ENCODE data around the gene ACBD4. TPM values are rescaled to one million over a fixed set of nuclear protein-coding genes. Genes with fewer than 3 reads are reported as not detected.
A peak's percentile ranks its signal among the peaks of the same experiment; 100 is the strongest.

The ACBD4 gene
- total and polyA plus RNA-seq, 2 of the 13 experiments (the other 11 are each of a cell fraction or from before 2014, with no cell fraction given), result 16.1 to 26.9 TPM

DNA sequence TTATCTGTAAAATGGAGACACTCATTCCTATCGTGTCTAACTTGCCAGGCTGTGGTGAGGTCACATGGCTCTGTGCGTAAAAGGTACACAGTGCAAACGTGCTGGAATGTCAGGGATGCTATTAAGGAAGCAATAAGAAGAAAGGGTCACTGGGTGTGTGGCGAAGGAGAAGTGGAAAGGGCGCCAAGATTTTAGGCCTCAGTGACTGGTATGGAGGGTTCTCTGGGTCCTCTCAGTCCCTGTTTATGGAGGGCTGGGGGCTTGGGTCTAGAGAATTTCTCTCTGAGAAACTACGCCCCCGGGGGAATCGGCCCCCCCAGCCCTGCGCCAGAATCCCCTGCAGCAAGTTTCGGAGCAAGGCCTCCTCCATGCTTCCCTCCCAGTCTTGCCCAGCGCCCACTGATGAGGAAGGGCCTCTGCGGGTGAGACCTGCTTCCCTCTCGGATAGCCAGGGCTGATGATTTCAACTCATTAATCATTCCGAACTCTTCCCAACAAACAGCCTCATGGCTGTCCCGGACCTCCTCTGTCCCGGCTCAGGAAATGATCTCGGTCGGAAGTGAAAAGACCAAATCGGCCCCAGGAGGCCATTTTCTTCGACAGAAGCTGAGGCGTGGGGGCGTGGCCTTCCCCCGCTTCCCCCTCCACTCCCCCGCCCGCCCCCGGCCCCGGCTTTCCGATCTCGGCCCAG lies 11.5 kb downstream of the ACBD4 start (continued):
- TF ChIP-seq MTA3 (CRISPR knock-in tag; IDR thresholded peaks at IDR 0.05), result no peak
- TF ChIP-seq, protein P1, sequence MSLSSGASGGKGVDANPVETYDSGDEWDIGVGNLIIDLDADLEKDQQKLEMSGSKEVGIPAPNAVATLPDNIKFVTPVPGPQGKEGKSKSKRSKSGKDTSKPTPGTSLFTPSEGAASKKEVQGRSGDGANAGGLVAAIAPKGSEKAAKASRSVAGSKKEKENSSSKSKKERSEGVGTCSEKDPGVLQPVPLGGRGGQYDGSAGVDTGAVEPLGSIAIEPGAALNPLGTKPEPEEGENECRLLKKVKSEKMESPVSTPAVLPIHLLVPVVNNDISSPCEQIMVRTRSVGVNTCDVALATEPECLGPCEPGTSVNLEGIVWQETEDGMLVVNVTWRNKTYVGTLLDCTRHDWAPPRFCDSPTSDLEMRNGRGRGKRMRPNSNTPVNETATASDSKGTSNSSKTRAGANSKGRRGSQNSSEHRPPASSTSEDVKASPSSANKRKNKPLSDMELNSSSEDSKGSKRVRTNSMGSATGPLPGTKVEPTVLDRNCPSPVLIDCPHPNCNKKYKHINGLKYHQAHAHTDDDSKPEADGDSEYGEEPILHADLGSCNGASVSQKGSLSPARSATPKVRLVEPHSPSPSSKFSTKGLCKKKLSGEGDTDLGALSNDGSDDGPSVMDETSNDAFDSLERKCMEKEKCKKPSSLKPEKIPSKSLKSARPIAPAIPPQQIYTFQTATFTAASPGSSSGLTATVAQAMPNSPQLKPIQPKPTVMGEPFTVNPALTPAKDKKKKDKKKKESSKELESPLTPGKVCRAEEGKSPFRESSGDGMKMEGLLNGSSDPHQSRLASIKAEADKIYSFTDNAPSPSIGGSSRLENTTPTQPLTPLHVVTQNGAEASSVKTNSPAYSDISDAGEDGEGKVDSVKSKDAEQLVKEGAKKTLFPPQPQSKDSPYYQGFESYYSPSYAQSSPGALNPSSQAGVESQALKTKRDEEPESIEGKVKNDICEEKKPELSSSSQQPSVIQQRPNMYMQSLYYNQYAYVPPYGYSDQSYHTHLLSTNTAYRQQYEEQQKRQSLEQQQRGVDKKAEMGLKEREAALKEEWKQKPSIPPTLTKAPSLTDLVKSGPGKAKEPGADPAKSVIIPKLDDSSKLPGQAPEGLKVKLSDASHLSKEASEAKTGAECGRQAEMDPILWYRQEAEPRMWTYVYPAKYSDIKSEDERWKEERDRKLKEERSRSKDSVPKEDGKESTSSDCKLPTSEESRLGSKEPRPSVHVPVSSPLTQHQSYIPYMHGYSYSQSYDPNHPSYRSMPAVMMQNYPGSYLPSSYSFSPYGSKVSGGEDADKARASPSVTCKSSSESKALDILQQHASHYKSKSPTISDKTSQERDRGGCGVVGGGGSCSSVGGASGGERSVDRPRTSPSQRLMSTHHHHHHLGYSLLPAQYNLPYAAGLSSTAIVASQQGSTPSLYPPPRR (CRISPR knock-in tag; IDR thresholded peaks at IDR 0.05; ENCODE audit: borderline replicate concordance), result no peak
- TF ChIP-seq RELA (CRISPR knock-in tag; IDR thresholded peaks at IDR 0.05), result no peak
- TF ChIP-seq RNF2 (conservative IDR thresholded peaks at IDR 0.05; ENCODE audit: low read depth), result no peak
- TF ChIP-seq SATB2 (CRISPR knock-in tag; IDR thresholded peaks at IDR 0.05), result no peak
- TF ChIP-seq ZNF17 (CRISPR knock-in tag; IDR thresholded peaks at IDR 0.05), result no peak
- TF ChIP-seq ZNF556 (CRISPR knock-in tag; IDR thresholded peaks at IDR 0.05; ENCODE audit: borderline replicate concordance), result no peak
- TF ChIP-seq, protein P2, sequence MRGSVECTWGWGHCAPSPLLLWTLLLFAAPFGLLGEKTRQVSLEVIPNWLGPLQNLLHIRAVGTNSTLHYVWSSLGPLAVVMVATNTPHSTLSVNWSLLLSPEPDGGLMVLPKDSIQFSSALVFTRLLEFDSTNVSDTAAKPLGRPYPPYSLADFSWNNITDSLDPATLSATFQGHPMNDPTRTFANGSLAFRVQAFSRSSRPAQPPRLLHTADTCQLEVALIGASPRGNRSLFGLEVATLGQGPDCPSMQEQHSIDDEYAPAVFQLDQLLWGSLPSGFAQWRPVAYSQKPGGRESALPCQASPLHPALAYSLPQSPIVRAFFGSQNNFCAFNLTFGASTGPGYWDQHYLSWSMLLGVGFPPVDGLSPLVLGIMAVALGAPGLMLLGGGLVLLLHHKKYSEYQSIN (CRISPR knock-in tag; IDR thresholded peaks at IDR 0.05; ENCODE audit: borderline replicate concordance), result no peak
- TF ChIP-seq GTF2F1 (IDR thresholded peaks at IDR 0.05; ENCODE audit: low read length), result no peak
- TF ChIP-seq, protein P3, sequence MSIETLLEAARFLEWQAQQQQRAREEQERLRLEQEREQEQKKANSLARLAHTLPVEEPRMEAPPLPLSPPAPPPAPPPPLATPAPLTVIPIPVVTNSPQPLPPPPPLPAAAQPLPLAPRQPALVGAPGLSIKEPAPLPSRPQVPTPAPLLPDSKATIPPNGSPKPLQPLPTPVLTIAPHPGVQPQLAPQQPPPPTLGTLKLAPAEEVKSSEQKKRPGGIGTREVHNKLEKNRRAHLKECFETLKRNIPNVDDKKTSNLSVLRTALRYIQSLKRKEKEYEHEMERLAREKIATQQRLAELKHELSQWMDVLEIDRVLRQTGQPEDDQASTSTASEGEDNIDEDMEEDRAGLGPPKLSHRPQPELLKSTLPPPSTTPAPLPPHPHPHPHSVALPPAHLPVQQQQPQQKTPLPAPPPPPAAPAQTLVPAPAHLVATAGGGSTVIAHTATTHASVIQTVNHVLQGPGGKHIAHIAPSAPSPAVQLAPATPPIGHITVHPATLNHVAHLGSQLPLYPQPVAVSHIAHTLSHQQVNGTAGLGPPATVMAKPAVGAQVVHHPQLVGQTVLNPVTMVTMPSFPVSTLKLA (IDR thresholded peaks at IDR 0.05), result no peak
- TF ChIP-seq SETDB1 (CRISPR knock-in tag; IDR thresholded peaks at IDR 0.05; ENCODE audit: borderline replicate concordance), result no peak
- TF ChIP-seq ZNF660 (CRISPR knock-in tag; IDR thresholded peaks at IDR 0.05; ENCODE audit: borderline replicate concordance, low read depth), result no peak
- TF ChIP-seq ZNF121 (CRISPR knock-in tag; IDR thresholded peaks at IDR 0.05), result no peak
- no peak for TF ChIP-seq CENPX (CRISPR knock-in tag; IDR thresholded peaks at IDR 0.05)
- TF ChIP-seq, protein P4, sequence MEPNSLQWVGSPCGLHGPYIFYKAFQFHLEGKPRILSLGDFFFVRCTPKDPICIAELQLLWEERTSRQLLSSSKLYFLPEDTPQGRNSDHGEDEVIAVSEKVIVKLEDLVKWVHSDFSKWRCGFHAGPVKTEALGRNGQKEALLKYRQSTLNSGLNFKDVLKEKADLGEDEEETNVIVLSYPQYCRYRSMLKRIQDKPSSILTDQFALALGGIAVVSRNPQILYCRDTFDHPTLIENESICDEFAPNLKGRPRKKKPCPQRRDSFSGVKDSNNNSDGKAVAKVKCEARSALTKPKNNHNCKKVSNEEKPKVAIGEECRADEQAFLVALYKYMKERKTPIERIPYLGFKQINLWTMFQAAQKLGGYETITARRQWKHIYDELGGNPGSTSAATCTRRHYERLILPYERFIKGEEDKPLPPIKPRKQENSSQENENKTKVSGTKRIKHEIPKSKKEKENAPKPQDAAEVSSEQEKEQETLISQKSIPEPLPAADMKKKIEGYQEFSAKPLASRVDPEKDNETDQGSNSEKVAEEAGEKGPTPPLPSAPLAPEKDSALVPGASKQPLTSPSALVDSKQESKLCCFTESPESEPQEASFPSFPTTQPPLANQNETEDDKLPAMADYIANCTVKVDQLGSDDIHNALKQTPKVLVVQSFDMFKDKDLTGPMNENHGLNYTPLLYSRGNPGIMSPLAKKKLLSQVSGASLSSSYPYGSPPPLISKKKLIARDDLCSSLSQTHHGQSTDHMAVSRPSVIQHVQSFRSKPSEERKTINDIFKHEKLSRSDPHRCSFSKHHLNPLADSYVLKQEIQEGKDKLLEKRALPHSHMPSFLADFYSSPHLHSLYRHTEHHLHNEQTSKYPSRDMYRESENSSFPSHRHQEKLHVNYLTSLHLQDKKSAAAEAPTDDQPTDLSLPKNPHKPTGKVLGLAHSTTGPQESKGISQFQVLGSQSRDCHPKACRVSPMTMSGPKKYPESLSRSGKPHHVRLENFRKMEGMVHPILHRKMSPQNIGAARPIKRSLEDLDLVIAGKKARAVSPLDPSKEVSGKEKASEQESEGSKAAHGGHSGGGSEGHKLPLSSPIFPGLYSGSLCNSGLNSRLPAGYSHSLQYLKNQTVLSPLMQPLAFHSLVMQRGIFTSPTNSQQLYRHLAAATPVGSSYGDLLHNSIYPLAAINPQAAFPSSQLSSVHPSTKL (CRISPR knock-in tag; IDR thresholded peaks at IDR 0.05), result no peak; the same call in 1 of the 2 replicates
- no peak for TF ChIP-seq ZMYM4 (CRISPR knock-in tag; IDR thresholded peaks at IDR 0.05)
- TF ChIP-seq ZNF224 (CRISPR knock-in tag; IDR thresholded peaks at IDR 0.05), result no peak
- TF ChIP-seq ARID2 (CRISPR knock-in tag; IDR thresholded peaks at IDR 0.05; ENCODE audit: borderline replicate concordance), result 0 out of 2 replicates have a peak, but pooled peaks have one; percentile 83
